LHCN-M2 (cell line): ENCODE measurements around the gene SIDT2. TPM values are rescaled to one million over a fixed set of nuclear protein-coding genes. Genes with fewer than 3 reads are reported as not detected.

Source experiments
- DNase-seq: peaks from one replicate; pipeline ENCODE4 v3.0.0-alpha.2; 2012; ENCODE audit warnings: low read depth
- total RNA-seq: library from RNA; depleted of rRNA; stranded (reverse); fragments of >200 nt; gene quantifications from 2 replicates; pipeline ENCODE4 v1.2.3, GENCODE V29; 2014

The SIDT2 gene
- total RNA-seq, 1 experiment from 2014 or later, result 18.7 TPM

- DNase-seq, result no peak
Observed at GRCh38 chr11:117188620-117189081, 10.1 kb downstream of the SIDT2 start.

- DNase-seq, result no peak
Observed at GRCh38 chr11:117189191-117189940, 10.8 kb downstream of the SIDT2 start.

GRCh38 chr11:117189941-117190544, 11.5 kb downstream of the SIDT2 start:
- DNase-seq, result no peak

- no peak for DNase-seq
Observed at GRCh38 chr11:117191680-117192400, 13.3 kb downstream of the SIDT2 start.

- no peak for DNase-seq
Observed at GRCh38 chr11:117192401-117192875, 13.9 kb downstream of the SIDT2 start.

- DNase-seq, result no peak
Observed at GRCh38 chr11:117193130-117194020, 14.8 kb downstream of the SIDT2 start.

GRCh38 chr11:117194267-117194666, 15.7 kb downstream of the SIDT2 start:
- no peak for DNase-seq

GRCh38 chr11:117195258-117195657, 16.7 kb downstream of the SIDT2 start:
- DNase-seq, result no peak

- no peak for DNase-seq
Observed at GRCh38 chr11:117195761-117196160, 17.2 kb downstream of the SIDT2 start.

GRCh38 chr11:117197006-117197405, 18.5 kb downstream of the SIDT2 start:
- no peak for DNase-seq

GRCh38 chr11:117197516-117198456, 19.2 kb downstream of the SIDT2 start:
- DNase-seq, result no peak

- DNase-seq, result no peak
Observed at GRCh38 chr11:117198613-117199012, 20.1 kb downstream of the SIDT2 start.

GRCh38 chr11:117199053-117199915, 20.7 kb downstream of the SIDT2 start, which contains the start of gene TAGLN:
TSS of gene TAGLN (plus strand) at chr11:117199370. CDS start at chr11:117203014, 3,644 bp downstream.
- DNase-seq, result peak; percentile 86

- DNase-seq, result no peak
Observed at GRCh38 chr11:117199916-117200812, 21.6 kb downstream of the SIDT2 start.

- peak; percentile 43 for DNase-seq
Observed at GRCh38 chr11:117200813-117201657, 22.5 kb downstream of the SIDT2 start.

- DNase-seq, result peak; percentile 67
Observed at GRCh38 chr11:117201658-117202305, 23.2 kb downstream of the SIDT2 start.
